ENCODE measurements around the gene SIMC1.
A peak's percentile ranks its signal among the peaks of the same experiment; 100 is the strongest.
"Not testable (repeated sequence)": the region's sequence is repeated elsewhere in the genome, so short reads cannot be mapped to it uniquely, and the experiment has no call there.

SIMC1 gene

GRCh38 chr5:176237971-176238644, at the start of gene SIMC1:
Gene SIMC1, plus strand, starts transcription at chr5:176238424. Its CDS starts 85 bp downstream, at chr5:176238509.
- peak; percentile 32 for DNase-seq (ENCODE audit: low spot score)

- DNase-seq (ENCODE audit: low spot score), result no peak
These were observed 49.6 kb upstream of the SIMC1 start for GRCh38 chr5:176188506-176189193.

- no peak for DNase-seq (ENCODE audit: low spot score)
These were observed 48.4 kb upstream of the SIMC1 start for GRCh38 chr5:176189857-176190256.

- no peak for DNase-seq (ENCODE audit: low spot score)
These were observed 47.1 kb upstream of the SIMC1 start for GRCh38 chr5:176190886-176191755.

- no peak for DNase-seq (ENCODE audit: low spot score)
These were observed 46.0 kb upstream of the SIMC1 start for GRCh38 chr5:176192094-176192721.

- not testable (repeated sequence) for DNase-seq (ENCODE audit: low spot score)
These were observed 45.5 kb upstream of the SIMC1 start for GRCh38 chr5:176192722-176193117.

GRCh38 chr5:176193636-176194035, 44.6 kb upstream of the SIMC1 start:
- not testable (repeated sequence) for DNase-seq (ENCODE audit: low spot score)

GRCh38 chr5:176194238-176195083, 43.8 kb upstream of the SIMC1 start:
- DNase-seq (ENCODE audit: low spot score), result not testable (repeated sequence)

- DNase-seq (ENCODE audit: low spot score), result not testable (repeated sequence)
These were observed 43.2 kb upstream of the SIMC1 start for GRCh38 chr5:176195084-176195413.

GRCh38 chr5:176195487-176196207, 42.6 kb upstream of the SIMC1 start:
- not testable (repeated sequence) for DNase-seq (ENCODE audit: low spot score)

- DNase-seq (ENCODE audit: low spot score), result not testable (repeated sequence)
These were observed 41.4 kb upstream of the SIMC1 start for GRCh38 chr5:176196781-176197180.

GRCh38 chr5:176197234-176197858, 40.9 kb upstream of the SIMC1 start:
- not testable (repeated sequence) for DNase-seq (ENCODE audit: low spot score)

GRCh38 chr5:176198299-176198698, 39.9 kb upstream of the SIMC1 start:
- not testable (repeated sequence) for DNase-seq (ENCODE audit: low spot score)

GRCh38 chr5:176198991-176199733, 39.1 kb upstream of the SIMC1 start:
- not testable (repeated sequence) for DNase-seq (ENCODE audit: low spot score)

- DNase-seq (ENCODE audit: low spot score), result not testable (repeated sequence)
These were observed 38.3 kb upstream of the SIMC1 start for GRCh38 chr5:176199803-176200399.

GRCh38 chr5:176201811-176202210, 36.4 kb upstream of the SIMC1 start:
- DNase-seq (ENCODE audit: low spot score), result no peak

GRCh38 chr5:176203086-176203485, 35.1 kb upstream of the SIMC1 start:
- no peak for DNase-seq (ENCODE audit: low spot score)

GRCh38 chr5:176203535-176203934, 34.7 kb upstream of the SIMC1 start:
- DNase-seq (ENCODE audit: low spot score), result not testable (repeated sequence)
